Activated naive CD8-positive, alpha-beta T cell treated with anti-CD3 and anti-CD28 coated beads, Interleukin-2, amount 50 U/mL, for 16 hours (primary cell): ENCODE results near the gene CEP85L.

Experiments used
- DNase-seq: peaks from one replicate; pipeline ENCODE4 v3.0.0-alpha.2; 2020; ENCODE audit warnings: low read depth, low spot score

CEP85L gene

GRCh38 chr6:118621799-118622470 lies 29.5 kb downstream of the CEP85L start:
- no peak for DNase-seq

GRCh38 chr6:118620202-118620601 lies 31.2 kb downstream of the CEP85L start:
- DNase-seq: no peak

GRCh38 chr6:118618676-118619377 lies 32.6 kb downstream of the CEP85L start:
- peak; percentile 52 for DNase-seq

- no peak for DNase-seq
Measured at GRCh38 chr6:118617417-118617816, 34.0 kb downstream of the CEP85L start.

- DNase-seq: no peak
Measured at GRCh38 chr6:118611334-118611733, 40.1 kb downstream of the CEP85L start.

- DNase-seq: no peak
Measured at GRCh38 chr6:118606858-118607257, 44.5 kb downstream of the CEP85L start.

- no peak for DNase-seq
Measured at GRCh38 chr6:118606268-118606667, 45.1 kb downstream of the CEP85L start.

GRCh38 chr6:118603372-118603771 lies 48.0 kb downstream of the CEP85L start:
- DNase-seq: no peak

GRCh38 chr6:118602300-118602699 lies 49.1 kb downstream of the CEP85L start:
- DNase-seq: no peak

GRCh38 chr6:118598324-118598723 lies 53.1 kb downstream of the CEP85L start:
- DNase-seq: no peak

GRCh38 chr6:118597636-118598035 lies 53.8 kb downstream of the CEP85L start:
- DNase-seq: no peak

GRCh38 chr6:118596774-118597320 lies 54.5 kb downstream of the CEP85L start:
- no peak for DNase-seq

GRCh38 chr6:118594877-118595276 lies 56.5 kb downstream of the CEP85L start:
- DNase-seq: no peak

- DNase-seq: no peak
Measured at GRCh38 chr6:118591897-118592296, 59.5 kb downstream of the CEP85L start.

- DNase-seq: no peak
Measured at GRCh38 chr6:118589649-118590365, 61.6 kb downstream of the CEP85L start.

- no peak for DNase-seq
Measured at GRCh38 chr6:118589186-118589585, 62.2 kb downstream of the CEP85L start.

- no peak for DNase-seq
Measured at GRCh38 chr6:118588626-118589025, 62.8 kb downstream of the CEP85L start.

GRCh38 chr6:118586746-118587485 lies 64.5 kb downstream of the CEP85L start:
- no peak for DNase-seq

- no peak for DNase-seq
Measured at GRCh38 chr6:118584911-118585310, 66.5 kb downstream of the CEP85L start.

GRCh38 chr6:118581489-118581959 lies 69.9 kb downstream of the CEP85L start:
- no peak for DNase-seq

GRCh38 chr6:118580585-118581419 lies 70.6 kb downstream of the CEP85L start:
- no peak for DNase-seq
